GM18508 (cell line): ENCODE data around the gene ZBTB18.
"Not testable (repeated sequence)": the region's sequence is repeated elsewhere in the genome, so short reads cannot be mapped to it uniquely, and the experiment has no call there.

ENCODE experiments used
- ATAC-seq: cut with Tn5 transposase; IDR thresholded peaks from one replicate; pipeline ENCODE4 v1.9.1; 2021; ENCODE audit warnings: moderate number of reproducible peaks; ENCODE audit not compliant: insufficient read depth, unreplicated experiment

ZBTB18 gene

DNA sequence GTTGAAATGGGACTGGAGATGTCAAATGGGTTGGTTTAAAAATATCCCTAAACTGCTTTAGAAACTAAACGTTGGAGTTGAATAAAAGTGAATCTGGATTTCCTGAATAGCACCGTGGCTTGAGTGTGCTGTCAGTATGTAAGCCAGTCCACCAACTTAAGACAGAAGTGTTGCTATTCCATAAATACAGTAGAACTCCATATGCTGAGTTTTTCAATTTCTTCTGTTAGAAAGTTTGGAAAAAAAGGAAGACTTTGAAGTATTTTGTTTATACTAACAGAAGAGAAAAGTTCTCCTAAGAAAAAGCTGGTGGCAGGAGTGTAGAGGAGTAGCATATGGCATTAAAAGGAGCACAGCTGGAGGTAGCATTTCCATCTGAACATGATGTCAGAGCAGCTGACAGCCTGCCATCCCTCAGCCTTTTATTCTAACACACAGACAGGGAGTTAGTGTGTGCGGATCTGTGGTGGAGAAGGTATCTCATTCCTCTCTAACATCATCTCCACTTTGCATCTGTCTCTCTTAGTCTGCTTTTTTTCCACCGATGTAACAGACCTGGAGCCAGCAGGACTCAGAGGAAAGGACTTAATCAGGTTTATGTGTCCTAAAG lies at the start of gene ZBTB18:
Gene ZBTB18, plus strand, starts transcription at position 449 of the 610 bp plus-strand sequence. Its CDS starts 149 bp downstream, at position 598.
- ATAC-seq = no peak

DNA sequence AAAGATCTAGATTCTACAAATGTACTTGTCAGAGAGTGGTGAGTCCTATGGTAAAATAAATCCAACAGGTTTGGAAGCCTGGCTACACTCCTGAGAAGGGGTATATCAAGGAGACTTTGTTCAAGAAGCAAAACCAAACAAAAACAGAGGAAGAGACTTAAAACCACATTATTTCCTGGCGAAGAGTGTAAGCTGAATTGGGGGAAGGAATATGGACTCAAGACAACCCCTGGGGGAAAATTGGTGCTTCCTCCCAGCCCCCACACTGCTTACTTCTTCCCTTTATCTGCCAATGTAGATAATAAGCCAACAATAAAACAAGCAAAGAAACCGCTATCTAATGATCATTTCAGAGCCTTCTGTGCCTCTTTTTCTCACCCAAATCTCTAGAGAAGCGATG lies 48.4 kb upstream of the ZBTB18 start:
- ATAC-seq = no peak

DNA sequence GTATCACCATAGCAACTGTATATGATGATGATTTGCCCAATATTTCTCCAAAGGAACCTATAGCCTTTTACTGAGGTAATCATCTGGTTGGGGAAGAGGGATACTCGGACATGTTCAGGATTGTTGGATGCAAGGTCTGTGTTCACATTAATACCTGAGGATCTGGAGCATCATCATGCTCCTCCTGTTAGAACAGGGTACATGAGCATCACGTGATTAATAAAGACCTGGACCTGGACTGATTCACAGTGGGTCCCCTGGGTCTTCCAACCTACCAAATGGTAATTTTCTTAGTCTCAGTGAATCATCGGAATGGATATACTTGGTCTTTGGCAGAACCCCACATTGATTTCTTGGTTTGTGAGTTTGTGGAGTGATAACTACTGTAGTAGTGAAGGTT lies 45.6 kb upstream of the ZBTB18 start:
- no peak for ATAC-seq

DNA sequence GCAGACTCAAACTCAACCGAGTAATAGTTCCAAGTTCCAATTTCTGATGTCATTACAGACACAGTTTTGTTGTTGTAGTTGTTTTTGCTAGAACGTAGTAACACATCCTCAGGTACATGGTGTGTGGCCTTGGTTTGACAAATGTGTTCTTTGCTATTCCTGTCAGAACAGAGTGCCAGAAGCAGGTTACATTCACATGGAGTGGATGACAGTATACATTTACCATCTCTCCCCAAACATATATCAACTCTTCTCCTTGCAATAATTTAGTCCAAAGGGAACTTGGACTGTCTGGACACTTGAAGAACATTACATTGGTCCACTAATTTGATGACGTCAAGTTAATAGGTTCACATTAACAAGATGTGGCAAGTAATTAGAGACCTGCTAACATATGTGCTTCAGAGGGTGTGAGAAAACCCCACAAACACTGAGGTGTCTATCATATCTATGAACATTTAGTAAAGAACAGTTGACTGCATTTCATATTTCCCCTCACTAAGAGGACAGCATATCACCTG lies 44.6 kb upstream of the ZBTB18 start:
- no peak for ATAC-seq

DNA sequence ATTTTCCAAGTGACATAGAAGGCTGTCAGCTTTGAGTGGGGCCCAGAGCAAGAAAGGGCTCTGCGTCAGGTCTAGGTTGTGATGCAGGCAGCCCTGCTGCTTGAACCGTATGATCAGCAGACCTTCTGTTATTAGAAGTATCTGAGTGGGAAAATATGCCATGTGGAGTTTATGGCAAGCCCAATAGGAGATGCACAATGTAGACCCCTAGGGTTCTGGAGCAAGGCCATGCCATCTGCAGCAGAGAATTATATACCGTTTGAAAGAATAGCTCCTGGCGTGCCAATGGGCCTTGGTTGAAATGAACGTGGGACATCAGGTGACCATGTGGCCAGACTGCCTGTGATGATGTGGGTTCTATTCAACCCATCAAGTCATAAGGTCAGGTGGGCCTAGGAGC lies 44.1 kb upstream of the ZBTB18 start:
- no peak for ATAC-seq

DNA sequence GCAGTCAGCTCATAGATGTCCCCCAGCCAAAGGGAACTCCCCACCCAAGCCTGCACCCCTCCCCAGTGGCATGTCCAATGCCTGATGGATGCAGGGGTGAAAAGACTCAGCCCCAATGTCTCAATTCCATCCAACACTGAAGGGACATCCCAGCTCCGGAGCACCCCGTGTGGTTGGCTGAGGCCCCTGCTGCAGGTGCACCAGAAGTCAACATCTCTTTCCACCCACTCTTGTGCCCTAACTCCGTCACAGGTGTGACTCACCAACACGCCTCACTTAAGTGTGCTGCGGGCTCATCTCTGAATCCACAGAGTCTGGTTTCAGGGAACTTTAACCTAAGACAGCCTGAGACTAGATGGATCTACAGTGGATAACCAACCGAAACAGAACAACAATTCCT lies 40.9 kb upstream of the ZBTB18 start:
- ATAC-seq = no peak

DNA sequence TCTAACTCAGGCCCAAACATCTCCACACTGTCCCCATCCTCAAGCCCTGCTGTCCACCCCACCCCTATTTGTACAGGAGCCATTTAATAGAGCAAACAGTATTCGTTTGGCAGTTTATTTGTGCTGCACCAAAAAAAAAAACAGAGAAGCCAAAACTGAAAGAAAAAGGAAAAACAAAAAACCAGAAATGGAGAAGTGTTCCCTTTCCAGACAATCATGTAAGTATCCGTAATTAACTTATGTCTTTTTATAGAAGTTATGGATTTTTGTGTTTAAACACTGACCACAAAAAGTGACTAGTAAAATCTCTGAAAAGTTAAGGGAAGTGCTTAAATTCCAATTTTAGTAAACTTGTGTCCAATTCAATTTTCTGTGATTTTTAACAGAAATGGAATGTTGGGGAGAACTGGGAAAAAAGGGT lies 40.4 kb upstream of the ZBTB18 start:
- ATAC-seq = no peak

DNA sequence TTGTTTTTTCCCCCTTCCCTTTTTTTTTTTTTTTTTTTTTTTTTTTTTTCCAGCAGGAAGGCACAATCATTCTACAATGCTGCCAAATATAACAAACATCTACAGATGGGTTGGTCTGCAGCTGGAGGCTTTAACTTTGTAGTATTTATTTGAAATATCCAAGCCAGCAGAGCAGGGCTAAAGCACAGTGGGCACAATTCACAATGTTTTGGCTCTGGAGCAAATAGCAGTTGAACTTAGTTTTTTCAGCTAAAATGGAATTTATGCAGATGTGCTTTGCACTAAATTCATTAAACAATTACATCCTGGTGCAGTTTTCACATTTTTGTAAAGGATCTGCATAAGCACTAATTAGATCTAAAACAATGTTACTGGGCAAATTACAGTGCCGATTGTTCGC lies 39.8 kb upstream of the ZBTB18 start:
- no peak for ATAC-seq

DNA sequence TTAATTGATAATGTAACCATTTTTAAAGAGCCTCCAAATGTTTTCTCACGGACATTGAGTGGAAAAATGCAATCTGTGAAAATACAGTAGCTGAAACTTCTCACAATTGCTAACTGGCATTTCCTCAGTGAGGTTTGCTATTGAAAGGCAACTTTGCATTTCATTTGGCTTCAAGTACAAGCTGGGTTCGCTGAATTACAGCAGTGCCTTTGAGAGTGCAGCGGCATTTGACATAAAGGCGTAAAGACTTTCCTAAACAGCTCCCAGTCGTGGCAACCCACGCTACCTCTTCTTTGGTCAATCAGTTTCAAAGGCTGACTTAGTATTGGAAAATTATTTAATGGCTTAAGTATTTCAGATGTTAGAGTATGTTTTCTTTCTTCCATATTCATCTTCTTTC lies 39.3 kb upstream of the ZBTB18 start:
- ATAC-seq = no peak

DNA sequence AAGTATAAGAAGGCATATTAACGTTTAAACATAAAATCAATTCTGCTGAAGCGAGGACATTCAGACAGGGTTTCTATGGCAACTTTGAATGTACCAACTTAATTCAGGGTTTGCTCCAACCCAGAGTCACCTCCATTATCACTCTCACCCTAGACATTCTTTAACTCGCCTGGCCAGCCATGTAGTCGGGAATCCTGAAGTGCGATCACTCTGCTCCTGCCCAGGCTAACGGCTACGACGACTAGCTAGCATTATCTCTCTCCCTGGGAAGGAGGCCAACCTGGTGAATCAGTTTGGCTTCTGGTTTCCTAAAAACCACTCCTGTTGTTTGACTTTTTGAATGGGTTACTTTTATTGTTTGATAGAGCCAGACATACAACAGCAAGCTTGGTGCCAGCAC lies 38.9 kb upstream of the ZBTB18 start:
- ATAC-seq = no peak

DNA sequence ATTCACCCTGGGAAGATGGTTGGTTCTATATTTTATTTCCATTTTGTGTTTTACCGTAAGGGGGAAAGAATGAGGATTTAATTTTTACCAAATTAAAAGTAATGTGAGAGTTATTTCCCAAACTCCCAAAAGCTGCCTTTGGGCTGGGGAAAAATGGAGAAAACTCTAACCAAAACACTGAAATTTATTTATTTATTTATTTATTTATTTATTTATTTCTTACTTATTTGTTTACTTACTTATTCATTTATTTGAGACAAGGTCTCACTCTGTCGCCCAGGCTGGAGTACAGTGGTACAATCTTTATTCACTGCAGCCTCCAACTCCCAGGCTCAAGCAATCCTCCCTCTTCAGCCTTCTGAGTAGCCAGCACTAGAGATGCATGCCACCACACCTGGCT lies 38.0 kb upstream of the ZBTB18 start:
- ATAC-seq = no peak

DNA sequence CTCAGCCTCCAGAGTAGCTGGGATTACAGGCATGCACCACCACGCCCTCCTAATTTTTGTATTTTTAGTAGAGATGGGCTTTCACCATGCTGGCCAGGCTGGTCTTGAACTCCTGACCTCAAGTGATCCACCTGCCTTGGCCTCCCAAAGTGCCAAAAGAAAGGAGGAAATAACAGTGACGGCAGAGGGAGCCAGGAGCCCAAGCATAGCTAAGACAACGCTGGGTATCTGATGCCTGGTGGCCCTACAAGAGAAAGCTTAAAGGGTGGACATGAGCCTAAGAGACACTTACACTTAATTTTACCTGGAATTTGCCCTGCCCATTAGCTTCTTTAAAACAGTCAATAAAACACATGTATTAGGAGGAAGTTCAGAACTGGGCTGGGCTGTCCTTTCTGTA lies 36.2 kb upstream of the ZBTB18 start:
- ATAC-seq = not testable (repeated sequence)

DNA sequence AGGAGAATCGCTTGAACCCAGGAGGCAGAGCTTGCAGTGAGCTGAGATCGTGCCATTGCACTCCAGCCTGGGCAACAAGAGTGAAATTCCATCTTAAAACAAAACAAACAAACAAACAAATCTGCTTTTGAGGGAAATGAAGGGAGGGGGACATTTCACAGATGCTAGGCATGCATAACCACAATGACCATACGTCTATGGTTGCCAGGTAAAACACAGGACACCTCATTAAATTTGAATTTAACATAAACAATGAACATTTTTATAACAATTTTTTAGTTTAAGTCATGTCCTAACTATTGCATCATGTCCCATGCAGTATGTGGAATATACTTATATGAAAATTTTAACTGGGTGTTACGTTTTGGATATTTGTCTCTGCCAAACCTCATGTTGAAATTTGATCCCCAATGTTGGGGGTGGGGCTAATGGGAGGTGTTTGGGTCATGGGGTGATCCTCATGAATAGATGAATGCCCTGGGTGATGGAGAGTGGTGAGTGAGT lies 31.0 kb upstream of the ZBTB18 start:
- no peak for ATAC-seq

DNA sequence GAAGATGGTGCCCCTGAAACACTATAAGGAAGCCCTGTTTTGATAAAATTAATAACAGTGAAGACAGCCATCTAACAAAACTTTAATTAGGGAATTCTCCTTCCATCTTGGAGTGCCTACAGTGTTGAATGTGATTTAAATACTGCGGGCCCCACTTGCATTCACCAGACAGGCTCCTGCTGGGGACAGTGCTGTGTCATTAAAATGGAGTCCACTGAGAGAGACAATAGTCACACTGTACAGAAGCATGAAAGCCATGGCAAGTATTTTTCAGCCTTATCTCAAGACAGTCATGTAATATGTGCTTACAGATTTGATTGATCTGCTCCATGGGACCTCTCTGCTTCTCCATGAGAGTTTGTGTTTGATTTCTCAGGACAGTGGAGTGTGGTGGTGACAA lies 29.7 kb upstream of the ZBTB18 start:
- no peak for ATAC-seq

DNA sequence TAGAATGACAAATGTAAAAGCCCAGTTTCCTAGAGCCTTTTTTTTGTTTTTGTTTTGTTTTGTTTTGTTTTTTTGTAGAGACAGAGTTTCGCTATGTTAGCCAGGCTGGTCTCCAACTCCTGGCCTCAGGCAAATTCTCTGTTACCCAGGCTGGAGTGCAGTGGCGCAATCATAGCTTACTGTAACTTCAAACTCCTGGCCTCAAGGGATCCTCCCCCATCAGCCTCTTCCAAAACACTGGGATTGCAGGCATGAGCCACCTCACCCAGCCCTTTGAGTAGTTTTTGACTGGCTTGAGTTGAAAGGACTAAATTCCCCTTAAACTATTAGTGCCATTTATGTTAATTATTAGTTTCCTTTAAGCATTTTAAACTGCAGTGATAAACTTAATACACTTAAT lies 28.8 kb upstream of the ZBTB18 start:
- ATAC-seq = no peak

DNA sequence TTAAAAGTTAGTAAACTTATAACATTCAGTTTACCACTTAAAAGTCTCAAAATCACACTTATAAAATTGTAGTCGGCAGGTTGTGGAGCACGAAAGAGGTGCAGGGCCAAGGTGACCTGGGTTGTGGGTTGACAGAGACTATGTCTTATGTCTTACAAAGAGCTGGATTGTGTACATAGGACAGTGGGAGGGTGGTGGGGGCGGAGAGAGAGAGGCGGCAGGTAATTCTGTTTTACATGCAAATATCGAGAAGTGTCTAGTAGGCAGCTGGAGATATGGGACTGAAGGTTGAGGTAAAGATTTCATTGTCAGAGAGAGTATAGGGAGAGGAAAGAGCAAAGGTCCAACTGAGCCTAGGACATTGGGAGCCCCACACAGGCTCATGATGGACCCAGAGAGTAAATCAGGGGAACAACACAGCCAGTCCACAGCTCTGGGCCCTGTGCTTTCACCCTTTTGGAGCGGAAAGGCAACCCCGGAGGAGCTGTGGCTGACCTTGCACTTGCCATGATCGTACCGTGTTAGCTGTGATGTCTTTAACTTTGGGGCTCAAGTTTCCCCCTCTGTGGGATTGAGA lies 28.1 kb upstream of the ZBTB18 start:
- no peak for ATAC-seq

DNA sequence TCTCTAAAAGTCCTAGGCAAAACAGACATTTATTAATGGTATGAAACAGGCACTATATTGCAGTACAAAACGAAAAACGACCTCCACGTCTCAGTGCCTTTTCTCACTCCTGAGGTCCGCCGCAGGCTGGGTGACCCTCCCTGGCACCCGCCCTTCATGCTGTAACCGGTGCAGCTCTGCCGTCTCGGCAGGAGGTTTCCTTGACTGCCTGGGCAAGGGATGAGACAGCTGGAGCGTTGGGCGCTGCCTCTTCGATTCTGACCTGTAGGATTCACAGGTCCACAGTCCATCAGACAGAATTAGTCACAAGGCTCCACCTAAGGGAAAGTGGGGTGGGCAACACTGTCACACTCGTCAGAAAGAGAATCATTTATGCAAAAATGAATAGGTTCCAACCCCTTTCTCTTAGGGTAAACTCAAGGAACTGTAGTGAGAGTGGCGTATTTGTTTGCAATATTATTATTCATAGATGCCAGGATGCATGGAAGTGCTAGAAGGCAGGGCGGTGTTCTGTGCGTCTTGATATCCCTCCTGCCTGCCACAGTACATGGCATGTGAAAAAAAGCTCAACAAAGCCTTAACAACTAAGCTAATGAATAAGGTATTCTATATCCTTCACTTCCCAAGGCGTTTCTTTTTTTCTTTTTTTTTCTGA lies 23.5 kb upstream of the ZBTB18 start:
- ATAC-seq = no peak

DNA sequence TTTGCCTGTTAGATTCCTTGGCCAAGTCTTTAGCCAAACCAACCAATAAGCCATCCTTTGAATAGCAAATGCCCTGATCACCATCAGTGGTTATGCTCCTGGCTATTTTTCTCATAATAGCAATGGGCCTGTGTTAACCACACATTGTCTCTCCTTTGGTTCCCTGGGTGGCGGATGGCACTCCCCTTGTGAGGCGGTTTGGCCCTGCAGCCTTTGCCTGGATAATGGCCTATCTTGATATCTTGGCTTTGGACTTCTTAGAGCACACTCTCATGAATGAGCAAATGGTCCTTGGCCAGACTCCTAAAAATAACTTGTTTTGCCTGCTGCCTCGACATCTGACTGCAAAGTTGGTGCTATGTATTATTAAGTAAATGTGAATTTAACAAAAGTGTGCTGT lies 22.4 kb upstream of the ZBTB18 start:
- no peak for ATAC-seq

DNA sequence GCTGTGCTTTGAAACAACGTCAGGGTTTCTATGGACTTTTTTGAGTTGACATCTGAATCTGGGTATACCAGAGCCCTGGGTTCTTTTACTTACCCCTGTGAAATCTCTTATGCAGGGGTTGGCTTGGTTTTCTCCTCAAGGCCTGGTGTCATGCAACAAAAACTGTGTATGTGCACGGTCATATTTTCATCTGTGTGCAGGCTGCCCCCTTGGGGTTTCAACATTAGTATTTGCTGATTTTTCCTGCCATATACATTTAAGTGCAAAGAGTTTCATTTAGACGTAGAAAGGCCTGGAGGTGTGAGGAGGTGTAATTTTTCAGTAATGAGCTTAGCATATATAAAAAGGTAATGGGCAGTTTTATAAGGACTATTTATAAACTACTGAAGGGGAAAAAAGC lies 22.0 kb upstream of the ZBTB18 start:
- no peak for ATAC-seq

DNA sequence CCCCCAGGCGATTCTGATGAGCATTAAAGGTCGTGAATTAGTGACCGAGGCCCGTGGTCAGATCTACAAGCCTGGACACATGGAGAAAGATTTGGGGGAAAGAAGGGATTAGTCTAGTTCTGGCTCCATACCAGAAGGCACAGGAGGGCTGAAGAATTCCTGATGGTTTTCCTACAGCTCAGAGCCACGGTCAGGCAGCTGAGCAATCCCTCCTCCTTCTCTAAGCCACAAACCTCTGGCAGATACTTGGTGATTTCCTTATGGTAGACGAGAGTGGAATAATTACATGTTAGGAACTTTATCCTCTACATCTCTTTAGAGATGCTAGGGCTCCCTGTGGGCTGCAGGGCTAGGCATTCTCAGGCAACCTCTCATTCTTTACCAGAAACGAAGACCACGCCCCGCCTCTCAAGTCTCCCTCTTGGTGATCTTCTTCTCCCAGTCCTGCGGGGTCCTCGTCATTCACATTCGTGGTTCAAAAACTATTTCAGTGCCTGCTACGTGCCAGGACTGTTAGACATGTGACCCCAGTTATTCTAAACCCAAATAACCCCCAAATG lies 20.5 kb upstream of the ZBTB18 start:
- ATAC-seq = no peak

DNA sequence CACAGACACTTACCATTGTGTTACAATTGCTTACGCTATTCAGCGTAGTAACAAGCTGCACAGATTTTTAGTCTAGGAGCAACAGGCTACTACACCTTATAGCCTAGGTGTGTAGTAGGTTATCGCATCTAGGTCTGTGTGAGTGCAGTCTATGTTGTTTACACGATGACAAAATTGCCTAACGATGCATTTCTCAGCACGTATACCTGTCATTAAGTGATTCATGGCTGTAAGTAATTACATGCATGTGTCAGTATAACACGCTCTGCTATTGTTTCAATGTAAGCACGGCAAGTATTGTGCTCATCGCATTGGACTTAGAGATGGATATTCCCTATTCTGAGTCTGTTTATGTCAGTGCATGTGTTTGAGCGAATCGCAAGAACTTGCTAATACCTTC lies 15.7 kb upstream of the ZBTB18 start:
- ATAC-seq = no peak
